ENCODE measurements around the gene FAM229B. TPM values are rescaled to one million over a fixed set of nuclear protein-coding genes. Genes with fewer than 3 reads are reported as not detected.

The FAM229B gene
- total and polyA plus RNA-seq, 2 of the 8 experiments (the other 6 are each of a cell fraction or from before 2014, with no cell fraction given): 10.0 to 10.4 TPM

DNA sequence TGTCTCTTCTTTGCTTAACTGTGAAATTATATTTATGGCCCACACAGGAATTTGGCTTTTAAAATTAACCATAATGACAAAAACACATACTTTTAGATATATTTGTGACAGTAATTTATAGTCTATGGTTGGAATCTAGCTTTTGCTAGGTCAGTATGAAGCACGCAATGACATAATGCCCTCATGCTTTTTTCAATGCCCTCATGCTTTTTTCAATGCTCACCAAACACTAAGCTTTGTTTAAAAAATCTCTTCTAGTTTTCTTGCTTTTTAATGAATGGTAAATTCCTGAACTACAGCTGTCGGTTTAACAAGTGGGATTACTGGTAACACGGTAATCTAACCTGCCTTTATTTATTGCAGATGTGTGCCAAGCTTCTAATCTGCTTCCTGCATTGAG is 20.8 kb upstream of the FAM229B start:
- Histone ChIP-seq H3K14ac (ENCODE audit: insufficient read length) (no peak overlapping the region), H3K4me2 (ENCODE audit: insufficient read depth in 1 of 2, low read depth in 2 of 2, low read length in 2 of 2) (no peak overlapping the region), H2BK20ac (ENCODE audit: low read length) (no peak overlapping the region), H3K18ac (ENCODE audit: extremely low read depth, low read length) (no peak overlapping the region), H3K4ac (replicated peaks; ENCODE audit: insufficient read length, low read depth, low read length) (no peak overlapping the region), H2BK12ac (ENCODE audit: low read depth, low read length) (no peak overlapping the region), H4K20me1 (replicated peaks in 1 of 2; ENCODE audit: control insufficient read depth in 1 of 2, insufficient read depth in 2 of 2, low read length in 2 of 2) (no peaks in the 10 kb centered on the region), H3K79me1 (ENCODE audit: low read depth, low read length) (no peaks in the 10 kb centered on the region), H2AFZ (ENCODE audit: low read length) (no peak overlapping the region), H3K4me1 (replicated peaks in 1 of 4; ENCODE audit: control insufficient read depth in 3 of 4, insufficient read depth in 4 of 4, low read length in 3 of 4) (no peaks in the 10 kb centered on the region), H3K27me3 (replicated peaks in 1 of 4; ENCODE audit: control insufficient read depth in 3 of 4, extremely low read depth in 1 of 4, insufficient read depth in 3 of 4, low read length in 3 of 4) (no peaks in the 10 kb centered on the region), H3K23ac (ENCODE audit: insufficient read length) (no peak overlapping the region), H4K8ac (ENCODE audit: extremely low read depth, insufficient read depth, low read length) (no peak overlapping the region), H3K4me3 (ENCODE audit: extremely low read depth in 1 of 4, insufficient read depth in 2 of 4, low read depth in 3 of 4, low read length in 4 of 4) (no peak overlapping the region), H3K23me2 (ENCODE audit: low read depth, low read length) (peaks cover 2% of the 10 kb centered on the region; the same call in 1 of the 2 replicates), H3K56ac (replicated peaks; ENCODE audit: insufficient read length, low read depth, low read length) (no peak overlapping the region), H3K27ac (ENCODE audit: low read depth, low read length) (no peak overlapping the region), H2BK15ac (ENCODE audit: low read length) (no peak overlapping the region), H2BK5ac (ENCODE audit: low read depth, low read length) (no peak overlapping the region), H4K5ac (ENCODE audit: insufficient read length, low read depth, low read length) (no peak overlapping the region), H3K9me3 (ENCODE audit: insufficient read depth in 2 of 2, low read depth in 1 of 2, low read length in 1 of 2) (no peaks in the 10 kb centered on the region), H2BK120ac (replicated peaks; ENCODE audit: low read depth, low read length) (no peak overlapping the region), H2AK5ac (ENCODE audit: low read depth, low read length) (no peak overlapping the region), H3K36me3 (ENCODE audit: control insufficient read depth in 2 of 4, insufficient read depth in 4 of 4, low read length in 3 of 4) (peaks cover 0 to 3% (median 0%) of the 10 kb centered on the region in 4 experiments; a peak in 2 of 8 replicates), H3K9ac (replicated peaks in 1 of 4; ENCODE audit: extremely low read depth in 1 of 4, low read depth in 3 of 4, low read length in 3 of 4) (no peak overlapping the region), H4K91ac (replicated peaks; ENCODE audit: insufficient read length, low read length) (no peak overlapping the region), H3K79me2 (ENCODE audit: control insufficient read depth in 1 of 2, insufficient read depth in 2 of 2, low read length in 2 of 2) (no peaks in the 10 kb centered on the region)
- no peak for FAIRE-seq
- DNase-seq (ENCODE audit: low read depth in 1 of 2, low spot score in 2 of 2): no peak
- CTCF ChIA-PET (ENCODE audit: partially characterized antibody): interaction anchor here (0.5 to 1.1 kb wide), 3 partner anchors 14 to 274 kb away, joined by 3 read pairs; no protein-coding TSS in a partner anchor
- POLR2A ChIA-PET (ENCODE audit: partially characterized antibody): interaction anchor here (0.7 to 1.2 kb wide), 2 partner anchors 11 to 20 kb away, joined by 3 to 4 read pairs; partner anchors contain the start of genes FAM229B and TUBE1
- 92% methylated on average over 3 of the region's 3 CpGs; no CpG with 5 or more reads in 1 of the 2 experiments for WGBS, 2 experiments (ENCODE audit: extremely low coverage in 1 of 2, insufficient coverage in 1 of 2, insufficient read length in 1 of 2, insufficient replicate concordance in 2 of 2, low coverage in 1 of 2, low lambda C conversion rate in 2 of 2, missing lambda C conversion rate in 1 of 2)
- TF ChIP-seq CTBP2 (IDR thresholded peaks at IDR 0.05; ENCODE audit: borderline replicate concordance, insufficient read depth, insufficient read length, low read length) (no peak), POLR2AphosphoS5 (IDR thresholded peaks at IDR 0.05; ENCODE audit: low read depth, low read length) (no peak), JUN (IDR thresholded peaks at IDR 0.05; ENCODE audit: low read depth, low read length) (no peak)

All from H1 (cell line).